Hematopoietic multipotent progenitor cell treated with erythropoietin and hydrocortisone succinate and interleukin-3 and kit ligand, for 15 days (in vitro differentiated cells): ENCODE data around the gene GKAP1.
"Not testable (repeated sequence)": the region's sequence is repeated elsewhere in the genome, so short reads cannot be mapped to it uniquely, and the experiment has no call there.

Experiments
- DNase-seq: peaks from one replicate; pipeline ENCODE4 v3.0.0-alpha.2; 2015; ENCODE audit warnings: low spot score

The GKAP1 gene

GRCh38 chr9:83817356-83818278 lies at the start of gene GKAP1:
TSS of gene GKAP1 (minus strand) at chr9:83817769. CDS start at chr9:83806517, 11,252 bp downstream.
- peak; percentile 81 for DNase-seq

GRCh38 chr9:83849895-83850294 lies 32.3 kb upstream of the GKAP1 start:
- DNase-seq: not testable (repeated sequence)

- DNase-seq: not testable (repeated sequence)
Measured at GRCh38 chr9:83837070-83837643, 19.6 kb upstream of the GKAP1 start.

- not testable (repeated sequence) for DNase-seq
Measured at GRCh38 chr9:83830426-83831071, 13.0 kb upstream of the GKAP1 start.

GRCh38 chr9:83824986-83825623 lies 7.5 kb upstream of the GKAP1 start:
- not testable (repeated sequence) for DNase-seq

GRCh38 chr9:83817011-83817355 lies 586 bp downstream of the GKAP1 start:
- peak; percentile 8 for DNase-seq

- not testable (repeated sequence) for DNase-seq
Measured at GRCh38 chr9:83815120-83815519, 2.4 kb downstream of the GKAP1 start.

- DNase-seq: not testable (repeated sequence)
Measured at GRCh38 chr9:83809213-83809612, 8.4 kb downstream of the GKAP1 start.

GRCh38 chr9:83804454-83804853 lies 13.1 kb downstream of the GKAP1 start:
- not testable (repeated sequence) for DNase-seq

GRCh38 chr9:83803941-83804340 lies 13.6 kb downstream of the GKAP1 start:
- not testable (repeated sequence) for DNase-seq

GRCh38 chr9:83800236-83801033 lies 17.1 kb downstream of the GKAP1 start:
- no peak for DNase-seq

- DNase-seq: no peak
Measured at GRCh38 chr9:83794051-83794450, 23.5 kb downstream of the GKAP1 start.

GRCh38 chr9:83792746-83793145 lies 24.8 kb downstream of the GKAP1 start:
- no peak for DNase-seq

- DNase-seq: no peak
Measured at GRCh38 chr9:83778164-83778563, 39.4 kb downstream of the GKAP1 start.

GRCh38 chr9:83775932-83776331 lies 41.6 kb downstream of the GKAP1 start:
- DNase-seq: no peak

- DNase-seq: no peak
Measured at GRCh38 chr9:83772860-83773259, 44.7 kb downstream of the GKAP1 start.

GRCh38 chr9:83765376-83765775 lies 52.2 kb downstream of the GKAP1 start:
- DNase-seq: no peak

- DNase-seq: no peak
Measured at GRCh38 chr9:83754383-83754977, 63.1 kb downstream of the GKAP1 start.

- DNase-seq: no peak
Measured at GRCh38 chr9:83749706-83750105, 67.9 kb downstream of the GKAP1 start.

- DNase-seq: no peak
Measured at GRCh38 chr9:83744206-83744605, 73.4 kb downstream of the GKAP1 start.

- DNase-seq: no peak
Measured at GRCh38 chr9:83733739-83734138, 83.8 kb downstream of the GKAP1 start.
